Urinary bladder (tissue), 4 donors: ENCODE data around the gene LGALSL. TPM values are rescaled to one million over a fixed set of nuclear protein-coding genes. Genes with fewer than 3 reads are reported as not detected.

Experiments used
- DNase-seq: peaks from one replicate; pipeline ENCODE4 v3.0.0-alpha.2; 2015; ENCODE audit errors: extremely low spot score
- H3K27ac ChIP-seq: one replicate; pipeline ENCODE4 v1.5.1; 2013; ENCODE audit warnings: low read depth, mild to moderate bottlenecking, moderate library complexity
- H3K36me3 ChIP-seq: one replicate; pipeline ENCODE4 v1.6.1; 2013; ENCODE audit warnings: mild to moderate bottlenecking, moderate library complexity; ENCODE audit not compliant: insufficient read depth
- H3K4me1 ChIP-seq: one replicate; pipeline ENCODE4 v1.6.1; 2013; ENCODE audit warnings: mild to moderate bottlenecking, moderate library complexity; ENCODE audit not compliant: insufficient read depth
- H3K4me3 ChIP-seq: one replicate; pipeline ENCODE4 v1.5.1; 2013; ENCODE audit warnings: low read depth, low read length
- WGBS: extraction: QIAGEN DNeasy Blood & Tissue Kit; methylation state at CpG from one replicate; pipeline ENCODE4 v1.1.7; 2013; 5-methylcytosine and 5-hydroxymethylcytosine counted together
- polyA plus RNA-seq: library from polyadenylated mRNA; stranded (reverse); fragments of 200-250 nt; gene quantifications from one replicate; pipeline ENCODE4 v1.2.3, GENCODE V29; 2013
- total RNA-seq: library from RNA; depleted of rRNA; stranded (reverse); fragments of >200 nt; gene quantifications from one replicate; pipeline ENCODE4 v1.2.3, GENCODE V29; 2014
- donor health status: healthy with polysubstance abuse.
- donor health status: healthy.

LGALSL gene
- total and polyA plus RNA-seq, 2 donors = 4.7 to 20.6 TPM

DNA sequence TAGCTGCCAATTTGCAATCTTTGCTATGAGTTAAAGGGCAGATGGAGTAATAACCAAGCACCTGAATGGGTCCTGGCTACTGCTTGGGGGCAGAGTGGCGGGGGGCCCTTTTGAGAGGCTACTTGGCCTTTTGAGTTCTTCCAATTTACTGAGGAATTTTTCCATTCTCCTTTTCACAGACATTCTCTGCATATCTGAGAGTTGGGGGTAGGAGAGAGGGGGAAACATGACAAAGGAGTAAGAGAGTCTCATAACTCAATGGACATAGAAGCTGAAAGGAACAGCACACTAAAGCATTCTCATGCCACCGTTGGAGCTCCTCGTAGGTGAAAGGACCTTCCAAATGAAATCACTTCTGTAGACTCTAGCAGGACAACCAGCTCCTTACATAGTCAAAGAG is 16.1 kb downstream of the LGALSL start:
- Histone ChIP-seq H3K4me1 (no peaks in the 10 kb centered on the region), H3K36me3 (no peaks in the 10 kb centered on the region), H3K27ac (no peak overlapping the region), H3K4me3 (no peak overlapping the region)
- DNase-seq = no peak
- WGBS = 89% methylated on average over 3 of the region's 3 CpGs

GRCh38 chr2:64470766-64471295 is 16.9 kb downstream of the LGALSL start:
- Histone ChIP-seq H3K36me3 (no peaks in the 10 kb centered on the region), H3K27ac (no peak overlapping the region), H3K4me3 (no peak overlapping the region), H3K4me1 (no peaks in the 10 kb centered on the region)
- 98% methylated on average over 6 of the region's 6 CpGs for WGBS
- DNase-seq = no peak

DNA sequence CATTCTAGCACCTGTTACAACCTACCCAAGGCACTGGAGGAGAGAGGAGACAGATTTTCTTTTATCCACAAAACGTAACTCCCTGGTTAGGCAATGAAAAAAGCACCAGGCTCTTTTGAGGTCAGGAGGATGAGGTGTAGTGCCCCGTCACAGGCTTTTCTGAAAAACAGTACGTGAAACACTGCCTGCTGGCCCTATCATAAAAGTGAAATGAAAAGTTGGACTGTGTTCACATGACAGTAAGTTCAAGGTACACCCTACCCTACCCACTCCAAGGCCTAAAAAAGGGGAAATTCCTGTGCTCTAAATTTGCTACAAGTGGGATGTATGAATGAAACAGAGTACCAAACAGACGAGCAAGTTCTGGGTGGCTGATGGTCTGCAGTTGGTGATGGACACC is 17.6 kb downstream of the LGALSL start:
- Histone ChIP-seq H3K36me3 (no peaks in the 10 kb centered on the region), H3K27ac (no peak overlapping the region), H3K4me3 (no peak overlapping the region), H3K4me1 (no peaks in the 10 kb centered on the region)
- WGBS = 95% methylated on average over 4 of the region's 4 CpGs
- no peak for DNase-seq

DNA sequence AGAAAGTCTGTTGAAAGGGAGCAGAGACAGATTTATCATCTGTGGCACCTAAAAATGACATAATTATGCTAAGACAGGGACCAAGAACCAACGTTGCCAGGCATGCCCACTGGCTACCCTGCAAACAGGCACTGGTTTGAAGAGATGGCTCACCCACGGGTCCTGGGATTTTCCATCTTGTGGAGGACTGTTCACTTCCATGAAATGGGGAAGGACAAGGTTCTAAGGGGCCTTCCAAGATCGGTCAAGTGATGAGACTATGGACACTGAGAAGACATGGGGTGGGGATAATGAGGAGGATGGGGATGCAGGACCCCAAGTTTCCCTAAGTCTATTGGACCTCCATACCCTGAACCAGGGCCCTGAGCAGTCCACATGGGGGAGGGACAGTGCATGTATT is 18.9 kb downstream of the LGALSL start:
- no peak for DNase-seq
- WGBS = 85% methylated on average over 3 of the region's 3 CpGs
- H3K36me3 ChIP-seq = no peaks in the 10 kb centered on the region

GRCh38 chr2:64474121-64474571 is 20.2 kb downstream of the LGALSL start:
- H3K36me3 ChIP-seq = no peaks in the 10 kb centered on the region
- 85% methylated on average over 4 of the region's 4 CpGs for WGBS

More for the DNA sequence above, 18.9 kb downstream of the LGALSL start:
- Histone ChIP-seq H3K4me1 (no peaks in the 10 kb centered on the region), H3K27ac (no peak overlapping the region), H3K4me3 (no peak overlapping the region)

DNA sequence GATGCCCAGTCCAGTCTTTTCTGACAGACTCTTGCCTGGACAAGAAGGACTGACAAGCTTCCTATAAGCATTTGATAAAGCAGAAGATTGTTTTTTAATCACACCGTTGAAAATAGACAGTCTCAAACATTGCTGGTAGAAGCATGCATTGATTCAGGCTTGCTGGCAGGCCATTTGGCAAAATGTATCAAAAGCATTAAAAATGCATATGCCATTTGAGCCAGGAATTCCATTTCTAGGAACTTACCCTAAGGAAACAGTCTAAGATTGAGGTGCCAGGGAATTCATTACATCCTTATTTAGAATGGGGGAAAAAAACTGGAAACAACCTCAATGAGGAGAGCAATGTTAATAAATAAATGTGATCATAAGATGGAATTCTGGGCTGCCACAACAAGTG is 20.7 kb downstream of the LGALSL start:
- WGBS = 75% methylated on average over 1 of the region's 1 CpG
- no peak overlapping the region for H3K27ac ChIP-seq
- H3K4me3 ChIP-seq = no peak overlapping the region
- no peak for DNase-seq
- no peaks in the 10 kb centered on the region for H3K4me1 ChIP-seq
- no peaks in the 10 kb centered on the region for H3K36me3 ChIP-seq

More at GRCh38 chr2:64474121-64474571, 20.2 kb downstream of the LGALSL start:
- H3K4me3 ChIP-seq = no peak overlapping the region
- H3K27ac ChIP-seq = no peak overlapping the region
- DNase-seq = no peak
- H3K4me1 ChIP-seq = no peaks in the 10 kb centered on the region

DNA sequence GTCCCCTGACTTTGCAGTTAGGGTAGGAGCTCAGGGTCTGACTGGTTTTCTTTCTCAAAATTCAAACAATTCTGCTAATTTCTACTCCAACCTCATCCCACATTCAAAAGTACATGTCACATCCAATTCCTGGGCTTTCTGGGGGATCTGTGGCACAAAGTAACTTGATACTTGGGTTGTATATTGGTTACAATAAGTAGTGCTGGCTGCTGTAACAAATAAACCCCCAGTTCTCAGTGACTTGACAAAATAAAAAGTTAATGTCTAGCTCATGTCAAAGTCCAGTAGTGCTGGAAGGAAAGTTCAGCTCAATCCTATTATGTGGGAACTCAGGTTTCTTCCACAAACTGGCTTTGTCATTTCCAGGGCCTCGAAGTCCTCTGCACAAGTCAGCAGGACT is 23.1 kb downstream of the LGALSL start:
- WGBS = 92% methylated on average over 1 of the region's 1 CpG
- Histone ChIP-seq H3K4me3 (no peak overlapping the region), H3K27ac (no peak overlapping the region), H3K4me1 (no peaks in the 10 kb centered on the region), H3K36me3 (no peaks in the 10 kb centered on the region)
- no peak for DNase-seq

DNA sequence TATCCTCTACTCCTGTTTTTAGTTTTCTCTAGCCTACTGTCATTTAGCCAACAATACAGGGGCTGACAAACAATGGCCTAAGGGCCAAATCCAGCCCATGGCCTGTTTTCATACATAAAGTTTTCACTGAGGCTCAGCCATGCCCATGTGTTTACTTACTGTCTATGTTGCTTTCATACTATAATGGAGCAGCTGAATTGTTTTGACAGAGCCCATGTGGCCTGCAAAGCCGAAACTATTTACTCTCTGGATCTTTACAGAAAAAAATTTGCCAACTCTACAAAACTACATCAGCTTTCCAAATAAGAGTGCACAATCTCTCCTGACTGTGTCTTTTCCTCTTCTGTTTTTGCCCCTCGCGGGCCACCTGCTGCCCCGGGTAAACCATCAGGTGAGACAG is 24.0 kb downstream of the LGALSL start:
- Histone ChIP-seq H3K27ac (no peak overlapping the region), H3K36me3 (no peaks in the 10 kb centered on the region), H3K4me1 (no peaks in the 10 kb centered on the region), H3K4me3 (no peak overlapping the region)
- WGBS = 53% methylated on average over 4 of the region's 4 CpGs
- DNase-seq = no peak

DNA sequence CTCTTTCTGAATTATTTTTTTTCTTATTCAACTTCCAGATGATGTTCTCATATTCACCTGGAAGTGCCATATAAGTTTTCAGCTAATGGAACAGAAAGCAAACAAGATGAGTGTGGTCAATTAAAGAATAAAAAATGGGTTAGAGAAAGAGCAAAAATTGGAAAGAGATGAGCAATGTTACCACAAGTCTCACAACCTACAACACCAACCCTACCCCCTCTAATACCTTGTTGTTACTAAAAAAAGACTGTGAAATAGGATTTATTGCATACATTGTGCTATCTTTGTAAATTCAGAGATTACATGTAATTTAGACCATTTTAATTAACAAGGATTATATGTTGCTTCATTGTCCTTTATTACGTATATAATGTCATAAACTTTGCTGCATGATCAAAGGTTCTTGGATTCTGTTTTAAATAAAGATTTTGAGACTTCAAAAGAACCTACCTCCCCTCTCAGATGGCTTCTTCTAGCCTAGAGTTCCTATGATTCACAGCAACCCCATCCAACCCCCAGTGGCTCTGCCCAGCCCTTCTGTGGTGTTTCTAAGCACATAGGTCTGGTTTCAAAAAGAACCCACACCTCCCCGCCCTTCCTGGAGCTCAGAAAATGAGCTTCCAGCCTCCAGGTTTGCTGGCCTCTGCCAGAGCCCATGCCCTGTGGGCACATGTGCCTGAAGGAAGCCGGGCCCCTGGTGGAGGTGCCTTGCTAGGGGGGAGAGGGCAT is 24.7 kb downstream of the LGALSL start:
- H3K36me3 ChIP-seq = no peaks in the 10 kb centered on the region
- no peaks in the 10 kb centered on the region for H3K4me1 ChIP-seq
- DNase-seq = no peak
- H3K27ac ChIP-seq = no peak overlapping the region
- WGBS = 97% methylated on average over 3 of the region's 3 CpGs
- H3K4me3 ChIP-seq = no peak overlapping the region

- no peaks in the 10 kb centered on the region for H3K4me1 ChIP-seq
- no peak overlapping the region for H3K27ac ChIP-seq
- no peak overlapping the region for H3K4me3 ChIP-seq
- WGBS = 90% methylated on average over 10 of the region's 10 CpGs
- H3K36me3 ChIP-seq = no peaks in the 10 kb centered on the region
- DNase-seq = no peak
Measured at GRCh38 chr2:64479259-64480117, 25.5 kb downstream of the LGALSL start.

GRCh38 chr2:64481665-64482064 is 27.7 kb downstream of the LGALSL start:
- no peak for DNase-seq
- H3K4me3 ChIP-seq = no peak overlapping the region
- no peaks in the 10 kb centered on the region for H3K4me1 ChIP-seq
- H3K36me3 ChIP-seq = no peaks in the 10 kb centered on the region
- no peak overlapping the region for H3K27ac ChIP-seq
- WGBS = 95% methylated on average over 5 of the region's 5 CpGs

DNA sequence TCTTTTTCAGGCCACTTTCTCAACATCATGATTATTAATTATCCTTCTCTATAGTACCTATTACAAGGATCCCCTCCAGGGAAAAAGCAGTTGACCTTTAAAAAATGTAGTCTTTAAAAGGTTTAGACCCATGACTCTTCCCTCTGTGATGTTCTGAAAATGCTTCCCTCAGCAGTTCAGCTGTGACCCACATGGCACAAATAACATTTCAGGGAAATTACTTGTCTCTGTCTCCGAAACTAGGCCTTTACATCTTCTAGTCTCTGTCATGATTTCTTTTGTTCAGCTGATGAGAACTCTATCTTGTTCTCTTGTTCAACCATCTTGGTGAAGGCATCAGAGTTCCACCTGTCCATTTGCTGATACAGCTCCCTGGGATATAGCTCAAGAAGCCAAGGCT is 28.3 kb downstream of the LGALSL start:
- no peak overlapping the region for H3K27ac ChIP-seq
- H3K4me3 ChIP-seq = no peak overlapping the region
- no peak for DNase-seq
- H3K4me1 ChIP-seq = no peaks in the 10 kb centered on the region
- WGBS = 95% methylated on average over 1 of the region's 1 CpG
- H3K36me3 ChIP-seq = no peaks in the 10 kb centered on the region

GRCh38 chr2:64482765-64483504 is 29.0 kb downstream of the LGALSL start:
- Histone ChIP-seq H3K36me3 (no peaks in the 10 kb centered on the region), H3K27ac (no peak overlapping the region), H3K4me1 (no peaks in the 10 kb centered on the region), H3K4me3 (no peak overlapping the region)
- WGBS = 72% methylated on average over 5 of the region's 5 CpGs
- no peak for DNase-seq
